Raji (cell line): ENCODE measurements around the gene GUCA2A.

Source experiments
- POLR2A ChIP-seq: IDR thresholded peaks from 2 replicates; pipeline ENCODE4 v1.6.1; 2011; ENCODE audit warnings: low read depth, low read length, control low read depth; ENCODE audit not compliant: insufficient read depth

The GUCA2A gene

GRCh38 chr1:42133809-42134526, 30.6 kb downstream of the GUCA2A start:
- TF ChIP-seq POLR2A: no peak

GRCh38 chr1:42133390-42133789, 31.2 kb downstream of the GUCA2A start:
- no peak for TF ChIP-seq POLR2A

GRCh38 chr1:42130061-42130660, 34.4 kb downstream of the GUCA2A start:
- TF ChIP-seq POLR2A: no peak

DNA sequence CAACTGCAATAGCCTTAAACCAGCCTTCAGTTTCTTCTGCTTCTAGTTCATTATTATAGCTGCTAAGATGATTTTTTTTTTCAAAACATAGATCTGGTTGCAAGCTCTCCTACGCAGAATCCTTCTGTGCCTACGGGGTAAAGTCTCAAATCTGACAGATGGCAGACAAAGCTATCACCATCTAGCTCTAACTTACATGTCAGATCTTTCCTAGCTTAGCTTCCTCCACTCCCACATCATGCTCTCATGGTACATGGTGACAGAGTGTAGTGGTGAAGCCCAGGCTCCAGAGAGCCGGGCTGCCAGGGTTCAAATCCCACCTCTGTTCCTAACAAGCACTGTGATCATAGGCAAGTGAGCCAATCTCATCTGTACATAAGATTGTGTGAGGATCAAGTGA, 35.6 kb downstream of the GUCA2A start:
- no peak for TF ChIP-seq POLR2A

- no peak for TF ChIP-seq POLR2A
These were observed 36.0 kb downstream of the GUCA2A start for GRCh38 chr1:42128499-42128898.

GRCh38 chr1:42127767-42128166, 36.8 kb downstream of the GUCA2A start:
- TF ChIP-seq POLR2A: no peak

GRCh38 chr1:42125552-42125951, 39.0 kb downstream of the GUCA2A start:
- no peak for TF ChIP-seq POLR2A

- no peak for TF ChIP-seq POLR2A
These were observed 42.1 kb downstream of the GUCA2A start for GRCh38 chr1:42122408-42122807.

- no peak for TF ChIP-seq POLR2A
These were observed 46.4 kb downstream of the GUCA2A start for GRCh38 chr1:42118125-42118524.

- no peak for TF ChIP-seq POLR2A
These were observed 47.3 kb downstream of the GUCA2A start for GRCh38 chr1:42117214-42117613.

DNA sequence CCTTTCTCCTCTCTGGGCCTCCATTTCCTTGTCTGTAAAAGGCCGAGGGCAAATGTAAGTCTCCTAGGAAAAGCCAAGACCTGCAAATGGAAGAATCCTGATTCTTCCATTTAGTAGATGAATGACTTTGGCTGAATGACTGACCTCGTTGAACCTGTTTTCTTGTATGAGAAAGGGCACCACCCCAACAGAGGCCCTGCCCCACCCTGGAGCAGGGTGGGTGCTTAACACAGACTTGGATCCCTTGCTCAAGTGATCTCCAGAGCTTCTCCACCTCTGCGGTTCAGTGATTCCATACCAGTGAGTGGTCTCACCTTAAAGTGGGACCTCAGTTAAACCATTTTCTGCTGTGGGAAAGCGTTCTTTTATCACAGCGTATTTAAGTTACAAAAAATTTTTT, 50.3 kb downstream of the GUCA2A start:
- TF ChIP-seq POLR2A: no peak
